Neuronal stem cell (in vitro differentiated cells): ENCODE data around the gene MTX1.
"Not testable (repeated sequence)": the region's sequence is repeated elsewhere in the genome, so short reads cannot be mapped to it uniquely, and the experiment has no call there.

Experiments
- DNase-seq: peaks from one replicate; pipeline ENCODE4 v3.0.0-alpha.2; 2013; ENCODE audit warnings: low spot score
- H2AFZ ChIP-seq: one replicate; pipeline ENCODE4 v1.6.1; 2013; ENCODE audit warnings: mild to moderate bottlenecking, low read length, inconsistent platforms
- H2AK5ac ChIP-seq: 2 replicates; pipeline ENCODE4 v1.6.1; 2013; ENCODE audit warnings: low read depth, mild to moderate bottlenecking, inconsistent platforms, low read length, moderate library complexity, mixed read lengths
- H2BK120ac ChIP-seq: 2 replicates; pipeline ENCODE4 v1.6.1; 2013; ENCODE audit warnings: low read depth, mild to moderate bottlenecking, inconsistent platforms, low read length, moderate library complexity, mixed read lengths
- H2BK12ac ChIP-seq: one replicate; pipeline ENCODE4 v1.6.1; 2013; ENCODE audit warnings: low read length, inconsistent platforms
- H2BK15ac ChIP-seq: 2 replicates; pipeline ENCODE4 v1.6.1; 2013; ENCODE audit warnings: mild to moderate bottlenecking, low read length, inconsistent platforms, mixed read lengths
- H2BK5ac ChIP-seq: one replicate; pipeline ENCODE4 v1.6.1; 2013; ENCODE audit warnings: inconsistent platforms, mild to moderate bottlenecking, low read length, moderate library complexity
- H3K14ac ChIP-seq: one replicate; pipeline ENCODE4 v1.6.1; 2013; ENCODE audit warnings: low read length, inconsistent platforms
- H3K18ac ChIP-seq: 2 replicates; pipeline ENCODE4 v1.6.1; 2013; ENCODE audit warnings: low read length, inconsistent platforms
- H3K23ac ChIP-seq: 2 replicates; pipeline ENCODE4 v1.6.1; 2013; ENCODE audit warnings: low read depth, mild to moderate bottlenecking, mixed read lengths, low read length, inconsistent platforms; ENCODE audit not compliant: poor library complexity
- H3K27ac ChIP-seq: replicated peaks from 3 replicates; pipeline ENCODE4 v1.5.1; 2013; ENCODE audit warnings: low read length, inconsistent platforms
- H3K27me3 ChIP-seq, 3 experiments: 2 replicates each; pipeline ENCODE4 v1.6.1; 2013; ENCODE audit warnings: low read length in 3 of 3, mild to moderate bottlenecking in 2 of 3, inconsistent platforms in 1 of 3, low read depth in 1 of 3, mixed read lengths in 1 of 3, moderate library complexity in 1 of 3; ENCODE audit not compliant: control insufficient read depth in 3 of 3, insufficient read depth in 3 of 3
- H3K36me3 ChIP-seq, 2 donors: replicated peaks in 1 of 2; 2 replicates each; pipeline ENCODE4 v1.6.1; 2013; ENCODE audit warnings: low read length in 2 of 2; ENCODE audit not compliant: control insufficient read depth in 2 of 2, insufficient read depth in 2 of 2
- H3K4ac ChIP-seq: 2 replicates; pipeline ENCODE4 v1.6.1; 2013; ENCODE audit warnings: inconsistent platforms, mild to moderate bottlenecking, low read length, moderate library complexity
- H3K4me1 ChIP-seq, 2 donors: 1 replicate in 1 of 2; 2 replicates in 1 of 2; pipeline ENCODE4 v1.6.1; 2013; ENCODE audit warnings: low read length in 2 of 2, low read depth in 1 of 2; ENCODE audit not compliant: control insufficient read depth in 2 of 2, insufficient read depth in 1 of 2
- H3K4me2 ChIP-seq: one replicate; pipeline ENCODE4 v1.6.1; 2013; ENCODE audit warnings: mild to moderate bottlenecking, low read length, inconsistent platforms; ENCODE audit not compliant: insufficient read depth, poor library complexity, severe bottlenecking
- H3K4me3 ChIP-seq, 2 donors: 2 replicates each; pipeline ENCODE4 v1.5.1; 2013; ENCODE audit warnings: low read length in 2 of 2, mild to moderate bottlenecking in 2 of 2, inconsistent platforms in 1 of 2, moderate library complexity in 1 of 2
- H3K79me1 ChIP-seq: one replicate; pipeline ENCODE4 v1.6.1; 2013; ENCODE audit warnings: low read depth, mild to moderate bottlenecking, inconsistent platforms, low read length, moderate library complexity
- H3K9ac ChIP-seq: one replicate; pipeline ENCODE4 v1.6.1; 2013; ENCODE audit warnings: mild to moderate bottlenecking, low read depth, low read length, inconsistent platforms; ENCODE audit not compliant: poor library complexity
- H3K9me3 ChIP-seq, 2 donors: replicated peaks in 1 of 2; 2 replicates each; pipeline versions ENCODE3 to v1.6.1; 2013; ENCODE audit warnings: low read length in 2 of 2, mild to moderate bottlenecking in 2 of 2, inconsistent platforms in 1 of 2, low read depth in 1 of 2, mixed read lengths in 1 of 2, moderate library complexity in 1 of 2; ENCODE audit not compliant: control insufficient read depth in 2 of 2, insufficient read depth in 1 of 2
- H4K8ac ChIP-seq: one replicate; pipeline ENCODE4 v1.6.1; 2013; ENCODE audit warnings: low read depth, mild to moderate bottlenecking, inconsistent platforms, low read length, moderate library complexity
- H4K91ac ChIP-seq: one replicate; pipeline ENCODE4 v1.6.1; 2013; ENCODE audit warnings: low read length, low read depth, mild to moderate bottlenecking, inconsistent platforms; ENCODE audit not compliant: poor library complexity
- WGBS, 2 donors: extraction: QIAGEN DNeasy Blood & Tissue Kit; methylation state at CpG; one replicate each; pipeline ENCODE4 v1.1.7; 2013; ENCODE audit warnings: missing lambda C conversion rate in 2 of 2, mixed read lengths in 1 of 2; ENCODE audit not compliant: insufficient read length in 2 of 2, insufficient replicate concordance in 1 of 2; ENCODE audit errors: extremely low coverage in 2 of 2; 5-methylcytosine and 5-hydroxymethylcytosine counted together

Gene MTX1

DNA sequence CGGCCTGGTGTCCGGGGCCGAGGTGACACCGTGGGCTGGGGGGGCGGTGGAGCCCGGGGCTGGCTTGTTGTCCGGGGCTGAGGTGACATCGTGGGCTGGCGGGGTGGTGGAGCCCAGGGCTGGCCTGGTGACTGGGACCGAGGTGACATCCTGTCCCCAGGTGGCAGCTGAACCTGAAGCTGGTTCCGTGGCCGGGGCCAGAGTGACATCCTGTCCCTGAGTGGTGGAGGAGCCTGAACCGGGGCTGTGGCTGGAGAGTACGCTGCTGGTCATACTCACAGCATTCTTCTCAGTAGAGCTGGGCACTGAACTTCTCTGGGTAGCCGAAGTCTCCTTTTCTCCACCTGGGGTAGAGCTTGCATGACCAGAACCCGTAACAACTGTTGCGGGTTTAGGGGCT is 16.6 kb upstream of the MTX1 start:
- Histone ChIP-seq H3K36me3 (peaks cover 5 to 15% of the 10 kb centered on the region in 2 donors), H3K4me3 (no peak overlapping the region), H3K4me2 (no peak overlapping the region), H3K4ac (no peak overlapping the region), H4K8ac (no peak overlapping the region), H3K27me3 (no peaks in the 10 kb centered on the region), H2AK5ac (peak overlapping the region; percentile 100), H3K18ac (peak overlapping the region; percentile 78), H3K27ac (no peak overlapping the region), H3K79me1 (peaks cover under 1% of the 10 kb centered on the region), H2BK15ac (peak overlapping the region; percentile 99), H3K9me3 (no peaks in the 10 kb centered on the region), H2BK12ac (no peak overlapping the region), H3K9ac (no peak overlapping the region), H4K91ac (no peak overlapping the region), H3K14ac (no peak overlapping the region), H2BK120ac (no peak overlapping the region), H3K23ac (peak overlapping the region; percentile 55), H2AFZ (no peak overlapping the region), H3K4me1 (peaks cover 15 to 21% of the 10 kb centered on the region in 2 donors), H2BK5ac (no peak overlapping the region)
- WGBS, 2 donors: no CpG with 5 or more reads among the region's 17 CpGs
- no peak for DNase-seq

DNA sequence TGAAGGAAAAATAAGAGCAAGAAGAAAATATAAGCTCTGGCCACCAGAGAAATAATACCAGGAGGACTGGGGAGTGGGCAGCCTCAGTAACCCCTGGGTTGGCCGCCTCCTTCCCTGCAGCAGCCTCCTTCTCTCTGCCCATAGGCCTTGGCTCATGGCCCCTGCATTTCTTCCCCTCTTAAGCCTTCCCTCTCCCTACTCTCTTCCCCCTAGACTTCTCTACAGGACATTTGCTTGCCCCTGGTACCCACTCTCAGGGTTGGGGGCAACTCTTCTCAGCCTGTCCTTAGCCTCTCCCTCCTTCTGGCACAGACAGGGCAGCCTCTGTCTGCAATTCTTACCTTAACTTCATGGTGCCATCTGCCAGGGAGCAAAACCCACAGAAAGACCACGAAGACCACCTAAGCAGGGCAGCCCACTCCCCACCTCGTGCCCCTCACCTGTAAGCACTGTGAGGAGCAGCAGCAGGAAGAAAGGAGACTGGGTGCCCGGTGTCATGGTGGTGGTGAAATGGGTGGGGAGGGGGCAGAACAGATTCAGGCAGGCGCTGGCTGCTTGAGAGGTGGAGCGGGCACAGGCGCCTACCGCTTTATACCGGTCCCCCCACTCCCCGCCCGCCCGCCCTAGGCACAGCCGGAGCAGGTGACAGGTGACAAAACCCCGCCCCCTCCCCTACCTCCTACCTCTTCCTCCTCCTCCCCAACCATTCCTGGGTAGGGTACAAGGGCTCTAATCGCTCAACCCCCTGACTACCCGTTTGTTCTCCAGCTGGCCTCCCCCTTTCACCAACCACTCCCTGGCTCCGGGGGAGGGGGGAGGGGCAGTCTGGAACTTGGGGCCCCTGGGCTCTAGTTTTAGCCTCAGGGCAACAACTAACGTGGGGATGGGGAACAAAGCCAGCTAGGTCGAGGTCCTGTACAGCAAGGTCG is 15.9 kb upstream of the MTX1 start:
- Histone ChIP-seq H3K9ac (peak overlapping the region; percentile 84), H4K8ac (no peak overlapping the region), H4K91ac (peak overlapping the region; percentile 95), H3K36me3 (peaks cover 11 to 22% of the 10 kb centered on the region in 2 donors), H2AFZ (peak overlapping the region; percentile 86), H3K27me3 (no peaks in the 10 kb centered on the region), H3K9me3 (no peaks in the 10 kb centered on the region), H3K18ac (peak overlapping the region; percentile 96), H3K14ac (peak overlapping the region; percentile 47), H2AK5ac (peak overlapping the region; percentile 100), H2BK12ac (peak overlapping the region; percentile 88), H2BK15ac (peak overlapping the region; percentile 99), H3K27ac (no peak overlapping the region), H3K23ac (peak overlapping the region; percentile 98), H2BK120ac (peak overlapping the region; percentile 96), H3K4me1 (peaks cover 22 to 28% of the 10 kb centered on the region in 2 donors), H3K79me1 (peaks cover 7% of the 10 kb centered on the region), H3K4me2 (peak overlapping the region; percentile 96), H2BK5ac (peak overlapping the region; percentile 96), H3K4ac (peak overlapping the region; percentile 89), H3K4me3 (peak overlapping the region; percentile 66 to 73)
- no peak for DNase-seq
- no CpG with 5 or more reads among the region's 20 CpGs for WGBS, 2 donors

DNA sequence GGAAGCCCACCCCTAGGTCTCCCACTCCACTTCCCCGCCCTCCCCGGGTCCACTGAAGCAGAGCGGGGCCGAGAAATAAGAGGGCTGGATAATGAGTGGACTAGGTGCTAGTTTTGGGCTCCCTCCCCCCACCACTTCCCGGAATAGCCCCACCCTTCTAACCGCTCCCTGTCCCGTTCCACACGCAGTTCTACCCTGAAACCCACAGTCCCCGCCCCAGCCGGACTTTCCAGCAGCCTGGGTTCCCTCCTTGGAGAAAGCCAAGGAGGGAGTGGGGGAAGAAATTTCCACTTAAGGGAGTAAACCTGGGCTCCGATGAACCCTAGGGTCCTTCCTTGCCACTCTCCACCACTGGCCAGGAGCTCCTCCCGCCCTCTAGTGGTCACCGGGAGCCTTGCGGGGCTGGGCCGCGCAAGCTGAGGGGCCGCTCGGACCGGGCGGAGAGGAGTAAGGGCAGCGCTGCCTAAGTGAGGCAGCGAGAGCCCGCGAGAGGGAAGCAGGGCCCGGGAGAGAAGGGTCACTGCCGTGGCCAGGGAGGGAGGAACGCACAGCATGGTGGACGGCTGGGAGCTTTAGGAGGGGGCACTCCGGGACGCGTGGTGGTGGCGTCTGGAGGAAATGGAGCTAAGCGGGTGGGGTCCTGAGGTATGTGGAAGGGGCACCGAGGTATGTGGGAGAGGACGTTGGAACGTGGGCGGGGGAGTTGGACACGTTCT is 15.1 kb upstream of the MTX1 start:
- H3K36me3 ChIP-seq: peaks cover 19 to 30% of the 10 kb centered on the region in 2 donors
- WGBS, 2 donors: no CpG with 5 or more reads among the region's 38 CpGs

GRCh38 chr1:155193991-155194240 is 14.6 kb upstream of the MTX1 start:
- H3K14ac ChIP-seq: not testable (repeated sequence)

More for the DNA sequence above, 15.1 kb upstream of the MTX1 start:
- Histone ChIP-seq H3K27ac (peak overlapping the region; percentile 100), H3K9ac (peak overlapping the region; percentile 96), H3K79me1 (peaks cover 14% of the 10 kb centered on the region), H3K14ac (peak overlapping the region; percentile 92), H4K91ac (peak overlapping the region; percentile 92), H2BK120ac (peak overlapping the region; percentile 96), H3K4ac (peak overlapping the region; percentile 98), H3K4me1 (peaks cover 30 to 34% of the 10 kb centered on the region in 2 donors), H2BK15ac (peak overlapping the region; percentile 99), H2BK12ac (peak overlapping the region; percentile 99), H3K23ac (peak overlapping the region; percentile 98), H4K8ac (no peak overlapping the region), H3K27me3 (no peaks in the 10 kb centered on the region), H2AFZ (peak overlapping the region; percentile 86), H3K9me3 (peaks cover 0 to 2% of the 10 kb centered on the region in 2 donors), H3K18ac (peak overlapping the region; percentile 97), H2AK5ac (peak overlapping the region; percentile 75), H2BK5ac (peak overlapping the region; percentile 96), H3K4me3 (peak overlapping the region; percentile 66 to 87), H3K4me2 (peak overlapping the region; percentile 96)
- peak; percentile 91 for DNase-seq

More at GRCh38 chr1:155193991-155194240, 14.6 kb upstream of the MTX1 start:
- peak overlapping the region; percentile 66 to 87 for H3K4me3 ChIP-seq
- H3K23ac ChIP-seq, H3K27me3 ChIP-seq, H3K4ac ChIP-seq, H2BK120ac ChIP-seq, H3K9me3 ChIP-seq, H4K8ac ChIP-seq, DNase-seq: not testable (repeated sequence)
- WGBS, 2 donors: no CpG with 5 or more reads among the region's 16 CpGs
- peaks cover 14% of the 10 kb centered on the region for H3K79me1 ChIP-seq
- peak overlapping the region; percentile 100 for H3K27ac ChIP-seq
- peak overlapping the region; percentile 81 for H3K4me2 ChIP-seq
- peak overlapping the region; percentile 86 for H2AFZ ChIP-seq
- peak overlapping the region; percentile 98 for H2BK15ac ChIP-seq
- peaks cover 31 to 34% of the 10 kb centered on the region in 2 donors for H3K4me1 ChIP-seq
- peak overlapping the region; percentile 99 for H3K9ac ChIP-seq
- peak overlapping the region; percentile 100 for H3K18ac ChIP-seq
- H3K36me3 ChIP-seq: peaks cover 23 to 35% of the 10 kb centered on the region in 2 donors
- H2AK5ac ChIP-seq: peak overlapping the region; percentile 100
- H2BK12ac ChIP-seq: peak overlapping the region; percentile 99
- H2BK5ac ChIP-seq: peak overlapping the region; percentile 96
- peak overlapping the region; percentile 92 for H4K91ac ChIP-seq
